Measurements from ENCODE around the gene TOR1AIP1. TPM values are rescaled to one million over a fixed set of nuclear protein-coding genes. Genes with fewer than 3 reads are reported as not detected.

TOR1AIP1 gene
- total RNA-seq, 4 donors from 2014 or later, result 91.1 to 116 (median 104) TPM

DNA sequence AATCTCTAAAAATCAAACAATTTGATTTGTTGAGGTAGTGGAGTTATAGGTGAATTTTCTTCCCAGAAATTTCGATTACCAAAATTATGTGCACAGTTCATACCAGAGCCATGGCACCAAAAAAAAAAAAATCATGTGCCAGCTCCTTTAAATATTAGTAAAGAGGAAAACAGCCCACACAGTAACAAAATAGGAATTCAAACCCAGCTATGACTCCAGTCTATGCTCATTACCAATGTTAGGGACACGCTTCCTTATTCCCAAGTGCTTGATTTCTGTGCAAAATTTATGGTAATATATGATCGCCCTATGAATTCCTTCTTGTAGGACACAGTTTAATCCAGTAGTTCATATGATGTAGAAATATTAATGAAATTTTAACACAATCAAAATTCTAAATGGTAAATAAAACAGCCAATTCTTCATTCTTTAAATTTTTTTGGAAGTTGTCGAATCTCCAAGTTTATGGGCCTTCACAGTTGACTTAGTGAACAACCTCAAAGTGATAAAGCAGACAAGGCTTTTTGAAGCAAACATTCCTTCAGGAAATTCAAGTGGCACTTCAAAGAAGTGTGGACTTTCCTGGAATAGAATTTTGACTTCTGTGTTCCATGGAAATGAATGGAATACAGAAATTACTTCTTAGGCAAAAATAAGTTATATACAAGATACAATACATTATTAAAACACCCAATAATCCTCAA lies 6.3 kb upstream of the TOR1AIP1 start:
- peaks cover 30 to 45% of the 10 kb centered on the region in 2 donors for H3K4me1 ChIP-seq
- H3K27ac ChIP-seq, result peak overlapping the region; percentile 16 to 64 (median 51)

DNA sequence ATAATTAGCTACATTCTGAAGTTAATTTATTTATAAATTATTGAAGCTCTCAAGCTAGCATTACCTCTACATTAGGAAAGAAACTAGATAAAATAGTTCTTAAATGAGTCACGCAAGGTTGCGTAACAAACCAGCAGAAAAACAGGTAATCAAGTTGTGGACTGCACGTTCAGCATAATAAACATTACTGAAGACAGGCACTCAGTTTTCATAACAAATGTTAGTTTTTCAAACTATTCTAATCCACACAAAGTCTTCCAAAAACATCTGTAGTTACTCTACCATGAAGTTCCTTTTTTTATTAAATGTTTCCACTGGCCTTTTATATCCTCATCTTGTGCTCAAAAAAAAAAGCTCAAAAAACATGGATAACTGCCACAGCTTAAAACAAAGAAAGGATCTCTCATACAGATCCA lies 5.8 kb upstream of the TOR1AIP1 start:
- Histone ChIP-seq H3K27me3 (no peaks in the 10 kb centered on the region), H3K9me3 (no peaks in the 10 kb centered on the region), H3K4me3 (replicated peaks in 1 of 3) (peak overlapping the region in 1 of 3 donors; percentile 12), H3K27ac (peak overlapping the region; percentile 51 to 64 (median 57)), H3K36me3 (peaks cover 0 to 3% of the 10 kb centered on the region in 2 donors), H3K4me1 (peaks cover 27 to 45% of the 10 kb centered on the region in 2 donors)
- 31 to 44% methylated on average over 3 of the region's 3 CpGs for WGBS, 2 donors
- TF ChIP-seq, protein P1, sequence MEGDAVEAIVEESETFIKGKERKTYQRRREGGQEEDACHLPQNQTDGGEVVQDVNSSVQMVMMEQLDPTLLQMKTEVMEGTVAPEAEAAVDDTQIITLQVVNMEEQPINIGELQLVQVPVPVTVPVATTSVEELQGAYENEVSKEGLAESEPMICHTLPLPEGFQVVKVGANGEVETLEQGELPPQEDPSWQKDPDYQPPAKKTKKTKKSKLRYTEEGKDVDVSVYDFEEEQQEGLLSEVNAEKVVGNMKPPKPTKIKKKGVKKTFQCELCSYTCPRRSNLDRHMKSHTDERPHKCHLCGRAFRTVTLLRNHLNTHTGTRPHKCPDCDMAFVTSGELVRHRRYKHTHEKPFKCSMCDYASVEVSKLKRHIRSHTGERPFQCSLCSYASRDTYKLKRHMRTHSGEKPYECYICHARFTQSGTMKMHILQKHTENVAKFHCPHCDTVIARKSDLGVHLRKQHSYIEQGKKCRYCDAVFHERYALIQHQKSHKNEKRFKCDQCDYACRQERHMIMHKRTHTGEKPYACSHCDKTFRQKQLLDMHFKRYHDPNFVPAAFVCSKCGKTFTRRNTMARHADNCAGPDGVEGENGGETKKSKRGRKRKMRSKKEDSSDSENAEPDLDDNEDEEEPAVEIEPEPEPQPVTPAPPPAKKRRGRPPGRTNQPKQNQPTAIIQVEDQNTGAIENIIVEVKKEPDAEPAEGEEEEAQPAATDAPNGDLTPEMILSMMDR (IDR thresholded peaks at IDR 0.05), result no peak
- TF ChIP-seq POLR2A (IDR thresholded peaks at IDR 0.05), result no peak
- DNase-seq, result no peak
- intact Hi-C loops (cut with DNase I), result loop anchor here (10.0 kb wide), 2 partner anchors 62 to 298 kb away; no protein-coding TSS in a partner anchor

More for the DNA sequence above, 6.3 kb upstream of the TOR1AIP1 start:
- H3K9me3 ChIP-seq, result no peaks in the 10 kb centered on the region
- no peak for DNase-seq
- H3K36me3 ChIP-seq, result peaks cover 0 to 3% of the 10 kb centered on the region in 2 donors
- intact Hi-C loops (cut with DNase I), result loop anchor here (10.0 kb wide), 2 partner anchors 61 to 299 kb away; no protein-coding TSS in a partner anchor
- WGBS, 2 donors, result 81 to 84% methylated on average over 4 of the region's 4 CpGs
- no peaks in the 10 kb centered on the region for H3K27me3 ChIP-seq
- no peak for TF ChIP-seq POLR2A (IDR thresholded peaks at IDR 0.05)
- TF ChIP-seq, protein P1 (IDR thresholded peaks at IDR 0.05), result no peak
- no peak overlapping the region for H3K4me3 ChIP-seq (replicated peaks in 1 of 3)

DNA sequence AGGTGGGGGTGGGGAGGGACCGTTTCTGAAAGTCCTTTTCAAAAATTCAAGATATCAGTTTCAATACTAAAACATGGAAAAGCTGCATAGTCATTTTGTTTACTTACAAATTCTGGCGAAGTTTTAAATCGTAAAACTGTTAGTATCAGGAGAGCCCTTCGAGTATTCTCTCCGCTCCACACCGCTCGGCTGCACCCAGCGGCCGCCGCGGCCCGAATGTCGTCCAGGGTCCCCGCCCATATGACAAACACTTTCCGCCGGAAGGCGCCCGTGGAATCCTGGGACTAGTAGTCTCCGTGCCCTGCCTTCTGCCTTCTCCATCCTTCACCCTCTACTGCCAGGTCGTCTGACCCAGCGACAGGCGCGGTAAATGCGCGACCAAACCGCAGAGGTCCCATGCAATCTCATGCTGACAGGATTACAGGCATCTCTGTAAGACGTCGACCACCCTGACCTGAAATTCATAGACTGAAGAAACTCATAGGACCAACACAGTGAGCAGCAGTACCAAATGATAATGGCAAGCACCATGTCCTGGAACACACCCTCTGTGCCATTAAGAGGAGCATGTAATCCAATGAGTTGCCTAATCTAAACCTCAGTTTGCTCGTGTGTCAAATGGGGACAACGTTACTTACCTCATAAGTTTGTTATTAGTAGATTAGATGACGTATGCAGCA lies 4.4 kb upstream of the TOR1AIP1 start, which contains the start of gene TOR1AIP2:
Gene TOR1AIP2 (minus strand): TSS at position 218 of the 680 bp plus-strand sequence. CDS start 25,138 bp downstream, outside the sequence.
- H3K4me1 ChIP-seq, result peaks cover 21 to 37% of the 10 kb centered on the region in 2 donors
- H3K9me3 ChIP-seq, result no peaks in the 10 kb centered on the region
- peak within 1 kb of the TSS; percentile 29 to 55 (median 52) for H3K4me3 ChIP-seq (replicated peaks in 1 of 3)
- peak within 1 kb of the TSS; percentile 51 to 64 (median 57) for H3K27ac ChIP-seq
- intact Hi-C loops (cut with DNase I), result loop anchor here (10.0 kb wide), 2 partner anchors 63 to 297 kb away; no protein-coding TSS in a partner anchor
- H3K27me3 ChIP-seq, result no peaks in the 10 kb centered on the region
- WGBS, 2 donors, result 5 to 6% methylated on average over 28 to 31 of the region's 31 CpGs
- peaks cover 0 to 3% of the 10 kb centered on the region in 2 donors for H3K36me3 ChIP-seq
- peak; percentile 89 to 97 for TF ChIP-seq POLR2A (IDR thresholded peaks at IDR 0.05)
- TF ChIP-seq, protein P1 (IDR thresholded peaks at IDR 0.05), result no peak
- DNase-seq, result peak; percentile 88 to 93

DNA sequence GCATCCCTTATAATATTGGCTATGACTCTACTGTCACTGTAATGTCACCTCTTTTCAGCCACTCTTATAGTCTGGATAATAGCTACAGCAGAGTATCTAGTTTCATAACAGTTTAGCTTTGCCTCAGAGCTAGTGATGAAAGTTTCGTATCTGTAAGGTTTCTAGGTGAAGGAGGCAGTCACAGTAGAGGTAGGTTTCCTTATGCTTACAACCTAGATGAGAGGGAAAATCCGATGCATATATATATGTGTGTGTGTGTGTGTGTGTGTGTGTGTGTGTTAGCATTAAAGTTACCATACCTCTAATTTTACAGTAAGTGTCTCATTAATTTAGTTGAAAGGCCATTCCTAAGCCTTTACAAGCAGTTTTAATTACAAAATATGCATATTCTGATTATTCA lies 2.3 kb upstream of the TOR1AIP1 start:
- Histone ChIP-seq H3K9me3 (no peaks in the 10 kb centered on the region), H3K4me3 (replicated peaks in 1 of 3) (no peak overlapping the region), H3K27me3 (no peaks in the 10 kb centered on the region), H3K27ac (no peak overlapping the region), H3K36me3 (no peaks in the 10 kb centered on the region), H3K4me1 (peaks cover 15 to 40% of the 10 kb centered on the region in 2 donors)
- intact Hi-C loops (cut with DNase I), result loop anchor here (5.0 to 10.0 kb wide), 3 partner anchors 65 to 295 kb away; partner anchors contain the start of gene CEP350
- TF ChIP-seq, protein P1 (IDR thresholded peaks at IDR 0.05), result no peak
- no peak for TF ChIP-seq POLR2A (IDR thresholded peaks at IDR 0.05)
- no peak for DNase-seq
- WGBS, 2 donors, result 82 to 91% methylated on average over 2 of the region's 2 CpGs
